LNCAP (cell line): ENCODE results near the gene CCDC197.

Experiments
- TF ChIP-seq, protein P1 (sequence below): fragments of 450-650 bp; IDR thresholded peaks from 2 replicates; pipeline ENCODE4 v1.5.1; 2017; ENCODE audit warnings: mild to moderate bottlenecking

CCDC197 gene

GRCh38 chr14:93964281-93964680 is 32.8 kb upstream of the CCDC197 start:
- TF ChIP-seq, protein P1, sequence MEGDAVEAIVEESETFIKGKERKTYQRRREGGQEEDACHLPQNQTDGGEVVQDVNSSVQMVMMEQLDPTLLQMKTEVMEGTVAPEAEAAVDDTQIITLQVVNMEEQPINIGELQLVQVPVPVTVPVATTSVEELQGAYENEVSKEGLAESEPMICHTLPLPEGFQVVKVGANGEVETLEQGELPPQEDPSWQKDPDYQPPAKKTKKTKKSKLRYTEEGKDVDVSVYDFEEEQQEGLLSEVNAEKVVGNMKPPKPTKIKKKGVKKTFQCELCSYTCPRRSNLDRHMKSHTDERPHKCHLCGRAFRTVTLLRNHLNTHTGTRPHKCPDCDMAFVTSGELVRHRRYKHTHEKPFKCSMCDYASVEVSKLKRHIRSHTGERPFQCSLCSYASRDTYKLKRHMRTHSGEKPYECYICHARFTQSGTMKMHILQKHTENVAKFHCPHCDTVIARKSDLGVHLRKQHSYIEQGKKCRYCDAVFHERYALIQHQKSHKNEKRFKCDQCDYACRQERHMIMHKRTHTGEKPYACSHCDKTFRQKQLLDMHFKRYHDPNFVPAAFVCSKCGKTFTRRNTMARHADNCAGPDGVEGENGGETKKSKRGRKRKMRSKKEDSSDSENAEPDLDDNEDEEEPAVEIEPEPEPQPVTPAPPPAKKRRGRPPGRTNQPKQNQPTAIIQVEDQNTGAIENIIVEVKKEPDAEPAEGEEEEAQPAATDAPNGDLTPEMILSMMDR = no peak

DNA sequence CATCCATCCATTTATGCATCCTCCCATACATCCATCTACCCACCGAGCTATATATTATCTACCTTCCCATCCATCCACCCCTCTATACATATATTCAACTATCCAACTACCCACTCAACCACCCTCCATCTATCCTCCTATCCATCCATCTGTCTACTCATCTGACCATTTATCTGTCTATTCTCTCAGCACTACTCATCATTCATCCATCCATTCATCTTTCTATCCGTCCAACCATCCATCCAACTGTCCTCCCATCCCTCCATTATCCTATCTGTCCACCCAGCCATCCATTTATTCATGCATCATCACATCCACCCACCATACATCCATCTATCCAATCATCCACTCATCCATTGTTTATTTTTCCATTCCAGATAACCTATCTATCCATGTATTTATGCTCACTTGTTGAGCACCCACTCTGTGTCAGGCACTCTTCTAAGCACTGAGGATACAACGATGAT is 32.2 kb upstream of the CCDC197 start:
- TF ChIP-seq, protein P1 = no peak

GRCh38 chr14:93965287-93965821 is 31.7 kb upstream of the CCDC197 start:
- TF ChIP-seq, protein P1 = no peak

GRCh38 chr14:93965946-93966474 is 31.1 kb upstream of the CCDC197 start:
- TF ChIP-seq, protein P1 = no peak

GRCh38 chr14:93967637-93968250 is 29.4 kb upstream of the CCDC197 start:
- TF ChIP-seq, protein P1 = no peak

- TF ChIP-seq, protein P1 = no peak
Observed at GRCh38 chr14:93969082-93969828, 27.8 kb upstream of the CCDC197 start.

- TF ChIP-seq, protein P1 = peak; percentile 47
Observed at GRCh38 chr14:93970585-93970964, 26.5 kb upstream of the CCDC197 start.
